NK-92 (cell line): ENCODE data around the gene TMEM39A.
A peak's percentile ranks its signal among the peaks of the same experiment; 100 is the strongest.

Source experiments
- DNase-seq: peaks from one replicate; lab custom pipeline; 2025; ENCODE audit not compliant: unreplicated experiment; lab: John Stamatoyannopoulos, UW

TMEM39A gene

GRCh38 chr3:119463171-119464169 lies at the start of gene TMEM39A:
Gene TMEM39A (minus strand): TSS chr3:119463615. CDS start chr3:119462074, 1,541 bp downstream.
- DNase-seq = peak; percentile 95

GRCh38 chr3:119510690-119511089 lies 47.3 kb upstream of the TMEM39A start:
- DNase-seq = no peak

- DNase-seq = no peak
Observed at GRCh38 chr3:119508172-119508845, 44.9 kb upstream of the TMEM39A start.

GRCh38 chr3:119507404-119507803 lies 44.0 kb upstream of the TMEM39A start:
- no peak for DNase-seq

- no peak for DNase-seq
Observed at GRCh38 chr3:119506631-119507030, 43.2 kb upstream of the TMEM39A start.

- DNase-seq = no peak
Observed at GRCh38 chr3:119500901-119501300, 37.5 kb upstream of the TMEM39A start.

GRCh38 chr3:119500265-119500664 lies 36.9 kb upstream of the TMEM39A start:
- no peak for DNase-seq

- DNase-seq = peak; percentile 80
Observed at GRCh38 chr3:119498186-119499011, 35.0 kb upstream of the TMEM39A start, which contains the start of gene TIMMDC1. Gene TIMMDC1 (plus strand): TSS chr3:119498547. CDS start chr3:119498734, 187 bp downstream.

GRCh38 chr3:119497820-119498185 lies 34.4 kb upstream of the TMEM39A start:
- DNase-seq = no peak

- no peak for DNase-seq
Observed at GRCh38 chr3:119494597-119494996, 31.2 kb upstream of the TMEM39A start.

GRCh38 chr3:119492810-119493209 lies 29.4 kb upstream of the TMEM39A start:
- no peak for DNase-seq

GRCh38 chr3:119492128-119492527 lies 28.7 kb upstream of the TMEM39A start:
- DNase-seq = no peak

- no peak for DNase-seq
Observed at GRCh38 chr3:119490153-119490552, 26.7 kb upstream of the TMEM39A start.

- DNase-seq = no peak
Observed at GRCh38 chr3:119485563-119485962, 22.1 kb upstream of the TMEM39A start.

GRCh38 chr3:119483101-119483500 lies 19.7 kb upstream of the TMEM39A start:
- DNase-seq = no peak

GRCh38 chr3:119481079-119481478 lies 17.7 kb upstream of the TMEM39A start:
- no peak for DNase-seq

- DNase-seq = no peak
Observed at GRCh38 chr3:119470866-119471265, 7.5 kb upstream of the TMEM39A start.

GRCh38 chr3:119469418-119470189 lies 6.2 kb upstream of the TMEM39A start:
- DNase-seq = no peak

GRCh38 chr3:119468041-119468440 lies 4.6 kb upstream of the TMEM39A start:
- no peak for DNase-seq

- DNase-seq = no peak
Observed at GRCh38 chr3:119457246-119457645, 6.2 kb downstream of the TMEM39A start.
